A549 (cell line): ENCODE measurements around the gene RASL10B.

ENCODE experiments used
- CEBPB ChIP-seq, 2 experiments: fragments of >200 bp in 1 of 2; sonication (Bioruptor Twin) in 1 of 2; formaldehyde crosslinking in 1 of 2; IDR thresholded peaks; 2 replicates each; pipeline ENCODE4 v1.6.1; 2012 to 2016
- CTCF ChIP-seq: fragments of >200 bp; sonication (Bioruptor Twin); formaldehyde crosslinking; IDR thresholded peaks from 3 replicates; pipeline ENCODE4 v1.5.1; 2016
- MYC ChIP-seq: IDR thresholded peaks from 2 replicates; pipeline ENCODE4 v1.6.1; 2012; ENCODE audit warnings: mild to moderate bottlenecking, inconsistent platforms, low read length, improper control_type of control experiment, borderline replicate concordance
- NR3C1 ChIP-seq: fragments of >200 bp; sonication (Bioruptor Twin); formaldehyde crosslinking; IDR thresholded peaks from 3 replicates; pipeline ENCODE4 v1.6.1; 2017

DNA sequence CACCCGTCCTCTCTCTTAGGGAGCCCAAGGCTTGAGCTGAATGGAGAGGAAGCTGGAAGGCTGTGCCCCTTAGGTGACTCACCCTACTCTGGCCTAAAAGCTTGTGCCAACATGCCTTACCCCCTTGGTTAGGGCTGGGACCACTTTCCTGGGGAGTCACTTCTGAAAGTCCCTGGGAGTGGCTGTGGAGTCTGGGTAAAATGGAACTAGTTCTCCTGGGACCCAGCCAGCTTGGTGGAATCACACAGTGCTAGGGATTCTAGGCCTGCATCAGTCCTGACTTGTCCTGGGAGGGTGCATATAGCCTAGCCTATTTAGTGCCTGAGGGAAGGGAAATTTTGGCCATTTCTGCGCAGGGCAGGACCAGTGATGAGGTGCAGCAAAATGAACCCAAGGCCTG, 53.5 kb downstream of the RASL10B start:
- no peak for TF ChIP-seq CTCF
- no peak for TF ChIP-seq NR3C1
- no peak for TF ChIP-seq MYC
- TF ChIP-seq CEBPB (IDR thresholded peaks at IDR 0.05) = no peak
